HUDEP-2 (cell line): ENCODE measurements around the gene ITPR2.
"Not testable (repeated sequence)": the region's sequence is repeated elsewhere in the genome, so short reads cannot be mapped to it uniquely, and the experiment has no call there.

ENCODE experiments used
- DNase-seq, 76 experiments: peaks; one replicate each; lab custom pipeline; 2025; ENCODE audit not compliant: unreplicated experiment in 76 of 76; lab: John Stamatoyannopoulos, UW

Gene ITPR2

GRCh38 chr12:26791301-26791791 lies 41.6 kb downstream of the ITPR2 start:
- DNase-seq: no peak

- DNase-seq: no peak
These were observed 42.4 kb downstream of the ITPR2 start for GRCh38 chr12:26790645-26790994.

- DNase-seq: no peak
These were observed 43.0 kb downstream of the ITPR2 start for GRCh38 chr12:26789731-26790644.

GRCh38 chr12:26786865-26787514 lies 46.0 kb downstream of the ITPR2 start:
- no peak for DNase-seq

GRCh38 chr12:26786491-26786864 lies 46.5 kb downstream of the ITPR2 start:
- no peak for DNase-seq

- DNase-seq: not testable (repeated sequence)
These were observed 49.1 kb downstream of the ITPR2 start for GRCh38 chr12:26783816-26784379.

GRCh38 chr12:26783131-26783526 lies 49.9 kb downstream of the ITPR2 start:
- DNase-seq: no peak

- DNase-seq: no peak
These were observed 50.4 kb downstream of the ITPR2 start for GRCh38 chr12:26782372-26783130.

- DNase-seq: peak in 8 of 76 experiments; percentile 3 to 24 (median 8)
These were observed 52.3 kb downstream of the ITPR2 start for GRCh38 chr12:26780656-26781055.

- DNase-seq: not testable (repeated sequence)
These were observed 54.7 kb downstream of the ITPR2 start for GRCh38 chr12:26778173-26778775.

GRCh38 chr12:26777236-26777635 lies 55.8 kb downstream of the ITPR2 start:
- no peak for DNase-seq

GRCh38 chr12:26775991-26776390 lies 57.0 kb downstream of the ITPR2 start:
- not testable (repeated sequence) for DNase-seq

GRCh38 chr12:26773313-26774104 lies 59.5 kb downstream of the ITPR2 start:
- DNase-seq: no peak

- DNase-seq: no peak
These were observed 61.1 kb downstream of the ITPR2 start for GRCh38 chr12:26771861-26772260.

- DNase-seq: no peak
These were observed 62.5 kb downstream of the ITPR2 start for GRCh38 chr12:26770239-26771070.

- DNase-seq: no peak
These were observed 63.4 kb downstream of the ITPR2 start for GRCh38 chr12:26769611-26770010.

- no peak for DNase-seq
These were observed 64.1 kb downstream of the ITPR2 start for GRCh38 chr12:26768611-26769603.

- DNase-seq: no peak
These were observed 65.1 kb downstream of the ITPR2 start for GRCh38 chr12:26767865-26768264.
